Fibroblast of lung (primary cell): ENCODE results near the gene NEDD4L. TPM values are rescaled to one million over a fixed set of nuclear protein-coding genes. Genes with fewer than 3 reads are reported as not detected.

Experiments
- DNase-seq, 2 donors: peaks; one replicate each; pipeline versions ENCODE4 v3.0.0 to v3.0.0-alpha.2; 2010; ENCODE audit warnings: low read depth in 2 of 2
- H2AFZ ChIP-seq: 2 replicates; pipeline ENCODE4 v1.5.1; 2012; ENCODE audit warnings: low read length, control low read depth, inconsistent platforms
- H3K27ac ChIP-seq: 2 replicates; pipeline ENCODE4 v1.5.1; 2011; ENCODE audit warnings: low read length, control low read depth; ENCODE audit not compliant: insufficient read depth
- H3K27me3 ChIP-seq: 2 replicates; pipeline ENCODE4 v1.5.1; 2011; ENCODE audit warnings: mild to moderate bottlenecking, low read length; ENCODE audit not compliant: control insufficient read depth, insufficient read depth
- H3K36me3 ChIP-seq: 2 replicates; pipeline ENCODE4 v1.5.1; 2011; ENCODE audit warnings: low read length; ENCODE audit not compliant: control insufficient read depth, insufficient read depth
- H3K4me1 ChIP-seq: 2 replicates; pipeline ENCODE4 v1.5.1; 2011; ENCODE audit warnings: low read length; ENCODE audit not compliant: control insufficient read depth, insufficient read depth; ENCODE audit errors: extremely low read depth
- H3K4me2 ChIP-seq: 2 replicates; pipeline ENCODE4 v1.5.1; 2011; ENCODE audit warnings: low read length, control low read depth; ENCODE audit not compliant: insufficient read depth; ENCODE audit errors: extremely low read depth
- H3K4me3 ChIP-seq, 4 experiments: fragments of 200-600 bp in 1 of 4; sonication (generic) in 1 of 4; replicated peaks in 1 of 4; 2 replicates each; pipeline ENCODE4 v1.5.1; 2011 to 2016; ENCODE audit warnings: low read length in 4 of 4, low read depth in 3 of 4, mild to moderate bottlenecking in 3 of 4, control low read depth in 2 of 4, inconsistent platforms in 1 of 4, mixed read lengths in 1 of 4; ENCODE audit not compliant: insufficient read depth in 1 of 4; ENCODE audit errors: control extremely low read depth in 1 of 4
- H3K79me2 ChIP-seq: 2 replicates; pipeline ENCODE4 v1.5.1; 2012; ENCODE audit warnings: mild to moderate bottlenecking, low read length, inconsistent platforms; ENCODE audit not compliant: control insufficient read depth, insufficient read depth
- H3K9ac ChIP-seq: 2 replicates; pipeline ENCODE4 v1.5.1; 2011; ENCODE audit warnings: mild to moderate bottlenecking, low read length, control low read depth; ENCODE audit not compliant: insufficient read depth
- H3K9me3 ChIP-seq: 2 replicates; pipeline ENCODE4 v1.5.1; 2012; ENCODE audit warnings: low read depth, low read length; ENCODE audit not compliant: control insufficient read depth, insufficient read depth
- H4K20me1 ChIP-seq: 2 replicates; pipeline ENCODE4 v1.5.1; 2011; ENCODE audit warnings: low read length; ENCODE audit not compliant: control insufficient read depth, insufficient read depth; ENCODE audit errors: extremely low read depth
- EZH2 ChIP-seq: IDR thresholded peaks from 2 replicates; pipeline ENCODE4 v1.5.1; 2012; ENCODE audit warnings: low read length, control low read depth, mild to moderate bottlenecking; ENCODE audit errors: missing control alignments
- polyA plus RNA-seq, 2 donors: library from polyadenylated mRNA; depleted of rRNA in 1 of 2; stranded (reverse) in 1 of 2; unstranded in 1 of 2; fragments of >200 nt; gene quantifications; 2 replicates each; pipeline ENCODE4 v1.2.1, GENCODE V29; 2011 to 2012; ENCODE audit warnings: missing spikeins in 1 of 2
- total RNA-seq: library from RNA; depleted of rRNA; stranded (reverse); fragments of >200 nt; gene quantifications from 2 replicates; pipeline ENCODE4 v1.2.1, GENCODE V29; 2014
- TF ChIP-seq, protein P1 (sequence below), 2 donors: IDR thresholded peaks in 1 of 2; conservative IDR thresholded peaks in 1 of 2; 1 replicate in 1 of 2; 2 replicates in 1 of 2; pipeline ENCODE4 v1.5.1; 2011 to 2012; ENCODE audit warnings: low read length in 2 of 2, control low read depth in 1 of 2, inconsistent platforms in 1 of 2, low read depth in 1 of 2, mild to moderate bottlenecking in 1 of 2

The NEDD4L gene
- total and polyA plus RNA-seq, 2 donors (not counting 1 experiment from before 2014, with no cell fraction given) = 5.5 to 18.7 TPM

DNA sequence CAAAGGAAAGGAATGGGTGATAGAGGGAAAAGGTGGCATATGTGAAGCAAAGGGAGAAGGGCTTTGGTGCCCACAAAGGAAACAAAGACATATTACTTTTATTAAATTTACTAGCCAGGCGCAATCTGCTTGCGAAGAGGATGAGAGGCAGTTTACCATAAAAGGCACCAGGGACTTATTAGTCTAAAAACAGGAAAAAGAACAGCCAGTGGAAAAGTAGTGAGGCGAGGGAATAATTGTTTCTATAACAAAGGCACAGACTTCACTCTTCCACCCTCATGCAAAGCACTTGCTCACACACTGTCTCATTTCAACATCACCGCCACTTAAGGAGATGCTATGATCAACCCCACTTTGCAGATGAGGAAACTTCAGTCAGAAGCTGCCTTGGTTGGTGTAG is 374.3 kb downstream of the NEDD4L start:
- Histone ChIP-seq H3K36me3 (no peaks in the 10 kb centered on the region), H4K20me1 (no peaks in the 10 kb centered on the region), H3K27ac (no peak overlapping the region), H3K9ac (no peak overlapping the region), H3K79me2 (no peaks in the 10 kb centered on the region), H3K4me3 (no peak overlapping the region), H2AFZ (no peak overlapping the region), H3K4me1 (peaks cover 7% of the 10 kb centered on the region), H3K27me3 (peaks cover 23% of the 10 kb centered on the region), H3K9me3 (no peaks in the 10 kb centered on the region), H3K4me2 (no peak overlapping the region)
- TF ChIP-seq EZH2 = no peak
- TF ChIP-seq, protein P1, sequence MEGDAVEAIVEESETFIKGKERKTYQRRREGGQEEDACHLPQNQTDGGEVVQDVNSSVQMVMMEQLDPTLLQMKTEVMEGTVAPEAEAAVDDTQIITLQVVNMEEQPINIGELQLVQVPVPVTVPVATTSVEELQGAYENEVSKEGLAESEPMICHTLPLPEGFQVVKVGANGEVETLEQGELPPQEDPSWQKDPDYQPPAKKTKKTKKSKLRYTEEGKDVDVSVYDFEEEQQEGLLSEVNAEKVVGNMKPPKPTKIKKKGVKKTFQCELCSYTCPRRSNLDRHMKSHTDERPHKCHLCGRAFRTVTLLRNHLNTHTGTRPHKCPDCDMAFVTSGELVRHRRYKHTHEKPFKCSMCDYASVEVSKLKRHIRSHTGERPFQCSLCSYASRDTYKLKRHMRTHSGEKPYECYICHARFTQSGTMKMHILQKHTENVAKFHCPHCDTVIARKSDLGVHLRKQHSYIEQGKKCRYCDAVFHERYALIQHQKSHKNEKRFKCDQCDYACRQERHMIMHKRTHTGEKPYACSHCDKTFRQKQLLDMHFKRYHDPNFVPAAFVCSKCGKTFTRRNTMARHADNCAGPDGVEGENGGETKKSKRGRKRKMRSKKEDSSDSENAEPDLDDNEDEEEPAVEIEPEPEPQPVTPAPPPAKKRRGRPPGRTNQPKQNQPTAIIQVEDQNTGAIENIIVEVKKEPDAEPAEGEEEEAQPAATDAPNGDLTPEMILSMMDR (conservative IDR thresholded peaks at IDR 0.05 in 1 of 2, IDR thresholded peaks at IDR 0.05 in 1 of 2; ENCODE audit: low read depth in 1 of 2, low read length in 2 of 2) = no peak
- DNase-seq = no peak

DNA sequence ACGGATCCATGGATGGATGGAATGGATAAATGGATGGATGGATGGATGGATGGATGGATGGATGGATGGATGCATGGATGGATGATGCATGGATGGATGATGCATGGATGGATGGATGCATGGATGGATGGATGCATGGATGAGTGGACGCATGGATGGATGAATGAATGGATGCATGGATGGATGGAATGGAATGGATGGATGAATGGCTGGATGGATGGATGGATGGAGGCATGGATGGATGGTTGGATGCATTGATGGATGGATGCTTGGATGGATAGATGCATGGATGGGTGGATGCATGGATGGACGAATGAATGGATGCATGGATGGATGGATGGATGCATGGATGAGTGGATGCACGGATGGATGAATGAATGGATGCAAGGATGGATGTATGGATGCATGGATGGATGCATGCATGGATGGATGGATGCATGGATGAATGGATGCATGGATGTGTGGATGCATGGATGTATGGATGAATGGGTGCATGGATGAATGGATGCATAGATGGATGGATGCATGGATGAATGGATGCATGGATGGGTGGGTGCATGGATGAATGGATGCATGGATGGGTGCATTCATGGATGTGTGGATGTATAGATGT is 375.7 kb downstream of the NEDD4L start:
- peaks cover 14% of the 10 kb centered on the region for H3K27me3 ChIP-seq
- H3K4me3 ChIP-seq = no peak overlapping the region
- no peak overlapping the region for H3K9ac ChIP-seq
- no peaks in the 10 kb centered on the region for H3K79me2 ChIP-seq
- no peak for DNase-seq
- no peak for TF ChIP-seq EZH2
- TF ChIP-seq, protein P1 (conservative IDR thresholded peaks at IDR 0.05 in 1 of 2, IDR thresholded peaks at IDR 0.05 in 1 of 2; ENCODE audit: low read depth in 1 of 2, low read length in 2 of 2) = no peak
- peaks cover 7% of the 10 kb centered on the region for H3K4me1 ChIP-seq
- H2AFZ ChIP-seq = no peak overlapping the region
- H3K9me3 ChIP-seq = no peaks in the 10 kb centered on the region
- H4K20me1 ChIP-seq = no peaks in the 10 kb centered on the region
- no peak overlapping the region for H3K27ac ChIP-seq
- H3K4me2 ChIP-seq = no peak overlapping the region
- no peaks in the 10 kb centered on the region for H3K36me3 ChIP-seq

DNA sequence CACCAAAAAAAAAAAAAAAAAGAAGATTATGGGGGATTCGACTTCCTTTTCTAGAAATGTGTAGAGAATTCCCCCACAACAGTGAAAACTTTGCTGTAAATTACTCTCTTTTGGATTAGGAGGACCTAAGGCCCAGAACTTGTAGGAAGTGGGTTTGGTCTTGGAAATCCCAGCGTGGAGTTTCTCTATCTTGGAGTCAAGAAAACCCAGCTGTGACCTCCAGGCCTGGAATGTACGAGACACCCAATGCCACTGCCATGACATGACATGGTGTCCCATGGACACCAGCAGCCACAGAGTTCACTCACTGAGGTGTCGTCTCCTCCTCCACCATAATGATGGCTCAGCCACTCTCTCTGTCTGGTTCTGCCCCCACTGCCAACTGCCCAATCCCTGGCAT is 382.6 kb downstream of the NEDD4L start:
- DNase-seq = no peak
- no peaks in the 10 kb centered on the region for H3K36me3 ChIP-seq
- H2AFZ ChIP-seq = no peak overlapping the region
- H3K9ac ChIP-seq = no peak overlapping the region
- no peaks in the 10 kb centered on the region for H3K4me1 ChIP-seq
- H3K9me3 ChIP-seq = no peaks in the 10 kb centered on the region
- no peak overlapping the region for H3K4me2 ChIP-seq
- no peaks in the 10 kb centered on the region for H3K79me2 ChIP-seq
- H4K20me1 ChIP-seq = no peaks in the 10 kb centered on the region
- H3K4me3 ChIP-seq = no peak overlapping the region
- no peaks in the 10 kb centered on the region for H3K27me3 ChIP-seq
- H3K27ac ChIP-seq = no peak overlapping the region
- no peak for TF ChIP-seq EZH2
- TF ChIP-seq, protein P1 (conservative IDR thresholded peaks at IDR 0.05 in 1 of 2, IDR thresholded peaks at IDR 0.05 in 1 of 2; ENCODE audit: low read depth in 1 of 2, low read length in 2 of 2) = no peak
